ENCODE results near the gene AVP.
A peak's percentile ranks its signal among the peaks of the same experiment; 100 is the strongest.
"Not testable (repeated sequence)": the region's sequence is repeated elsewhere in the genome, so short reads cannot be mapped to it uniquely, and the experiment has no call there.

Gene AVP

GRCh38 chr20:3067139-3068014, 17.1 kb downstream of the AVP start:
- DNase-seq (ENCODE audit: low spot score) = no peak
- in situ Hi-C loops (cut with MboI; ENCODE audit: low sequenced_read_pairs, unreplicated experiment) = no loop called here
- TF ChIP-seq, protein P1, sequence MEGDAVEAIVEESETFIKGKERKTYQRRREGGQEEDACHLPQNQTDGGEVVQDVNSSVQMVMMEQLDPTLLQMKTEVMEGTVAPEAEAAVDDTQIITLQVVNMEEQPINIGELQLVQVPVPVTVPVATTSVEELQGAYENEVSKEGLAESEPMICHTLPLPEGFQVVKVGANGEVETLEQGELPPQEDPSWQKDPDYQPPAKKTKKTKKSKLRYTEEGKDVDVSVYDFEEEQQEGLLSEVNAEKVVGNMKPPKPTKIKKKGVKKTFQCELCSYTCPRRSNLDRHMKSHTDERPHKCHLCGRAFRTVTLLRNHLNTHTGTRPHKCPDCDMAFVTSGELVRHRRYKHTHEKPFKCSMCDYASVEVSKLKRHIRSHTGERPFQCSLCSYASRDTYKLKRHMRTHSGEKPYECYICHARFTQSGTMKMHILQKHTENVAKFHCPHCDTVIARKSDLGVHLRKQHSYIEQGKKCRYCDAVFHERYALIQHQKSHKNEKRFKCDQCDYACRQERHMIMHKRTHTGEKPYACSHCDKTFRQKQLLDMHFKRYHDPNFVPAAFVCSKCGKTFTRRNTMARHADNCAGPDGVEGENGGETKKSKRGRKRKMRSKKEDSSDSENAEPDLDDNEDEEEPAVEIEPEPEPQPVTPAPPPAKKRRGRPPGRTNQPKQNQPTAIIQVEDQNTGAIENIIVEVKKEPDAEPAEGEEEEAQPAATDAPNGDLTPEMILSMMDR (IDR thresholded peaks at IDR 0.05; ENCODE audit: borderline replicate concordance, control extremely low read depth, extremely low read depth, insufficient read depth, missing control alignments) = no peak

DNA sequence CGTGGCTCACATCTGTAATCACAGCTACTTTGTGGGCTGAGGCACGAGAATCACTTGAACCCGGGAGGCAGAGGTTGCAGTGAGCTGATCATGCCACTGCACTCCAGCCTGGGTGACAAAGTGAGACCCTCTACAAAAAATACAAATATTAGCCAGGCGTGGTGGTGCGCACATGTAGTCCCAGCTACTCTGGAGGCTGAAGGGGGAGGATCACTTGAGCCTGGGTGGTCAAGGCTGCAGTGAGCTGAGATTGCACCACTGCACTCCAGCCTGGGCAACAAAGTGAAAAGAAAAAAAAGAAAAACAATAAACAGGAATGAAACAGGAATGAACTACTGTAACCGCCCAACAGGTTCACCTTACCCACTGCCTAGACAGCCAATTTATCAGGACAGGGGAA, 20.4 kb downstream of the AVP start:
- in situ Hi-C loops (cut with MboI; ENCODE audit: low sequenced_read_pairs, unreplicated experiment) = not testable (repeated sequence)

GRCh38 chr20:3059489-3059888, 25.0 kb downstream of the AVP start:
- in situ Hi-C loops (cut with MboI; ENCODE audit: low sequenced_read_pairs, unreplicated experiment) = no loop called here
- TF ChIP-seq, protein P1 (IDR thresholded peaks at IDR 0.05; ENCODE audit: borderline replicate concordance, control extremely low read depth, extremely low read depth, insufficient read depth, missing control alignments) = no peak
- DNase-seq (ENCODE audit: low spot score) = no peak

More for the DNA sequence above, 20.4 kb downstream of the AVP start:
- not testable (repeated sequence) for DNase-seq (ENCODE audit: low spot score)

GRCh38 chr20:3051385-3052019, 33.0 kb downstream of the AVP start:
- no peak for DNase-seq (ENCODE audit: low spot score)
- in situ Hi-C loops (cut with MboI; ENCODE audit: low sequenced_read_pairs, unreplicated experiment) = no loop called here
- TF ChIP-seq, protein P1 (IDR thresholded peaks at IDR 0.05; ENCODE audit: borderline replicate concordance, control extremely low read depth, extremely low read depth, insufficient read depth, missing control alignments) = no peak

GRCh38 chr20:3047486-3048419, 36.8 kb downstream of the AVP start:
- DNase-seq (ENCODE audit: low spot score) = no peak
- TF ChIP-seq, protein P1 (IDR thresholded peaks at IDR 0.05; ENCODE audit: borderline replicate concordance, control extremely low read depth, extremely low read depth, insufficient read depth, missing control alignments) = no peak
- in situ Hi-C loops (cut with MboI; ENCODE audit: low sequenced_read_pairs, unreplicated experiment) = no loop called here

DNA sequence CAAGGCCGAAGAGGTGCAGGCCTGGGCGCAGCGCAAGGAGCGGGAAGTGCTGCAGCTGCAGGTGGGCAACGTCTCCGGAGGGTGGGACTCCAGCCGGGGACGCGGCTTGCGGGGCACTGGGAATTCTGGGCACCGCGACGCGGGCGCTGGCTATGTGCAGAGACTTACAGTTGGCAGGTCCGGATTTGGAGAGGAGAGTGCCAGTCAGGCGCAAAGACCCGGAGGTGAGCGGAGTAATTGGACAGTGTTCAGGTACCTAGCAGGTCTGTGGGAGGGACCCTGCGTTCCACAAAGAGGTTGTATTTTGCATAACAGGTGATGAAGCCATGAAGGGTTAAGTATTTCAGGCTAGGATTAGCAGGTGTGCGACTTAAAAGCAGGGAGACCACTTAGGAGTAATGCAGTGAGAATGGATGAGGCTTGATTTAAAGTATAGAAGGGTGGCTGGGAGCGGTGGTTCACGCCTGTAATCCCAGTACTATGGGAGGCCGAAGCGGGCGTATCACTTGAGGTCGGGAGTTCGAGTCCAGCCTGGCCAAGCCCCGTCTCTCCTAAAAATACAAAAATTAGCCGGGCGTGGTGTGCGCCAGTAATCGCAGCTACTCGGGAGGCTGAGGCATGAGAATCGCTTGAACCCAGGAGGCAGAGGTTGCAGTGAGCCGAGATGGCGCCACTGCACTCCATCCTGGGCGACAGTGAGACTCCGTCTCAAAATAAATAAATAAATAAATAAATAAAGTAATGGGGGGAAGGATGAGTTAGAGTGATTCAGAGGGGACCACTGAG, 37.7 kb downstream of the AVP start:
- in situ Hi-C loops (cut with MboI; ENCODE audit: low sequenced_read_pairs, unreplicated experiment) = no loop called here
- TF ChIP-seq, protein P1 (IDR thresholded peaks at IDR 0.05; ENCODE audit: borderline replicate concordance, control extremely low read depth, extremely low read depth, insufficient read depth, missing control alignments) = no peak
- peak; percentile 50 for DNase-seq (ENCODE audit: low spot score)
